Activated T-cell treated with anti-CD3 and anti-CD28 coated beads for 48 hours (primary cell): ENCODE results near the gene LHPP.

Experiments
- DNase-seq: peaks from one replicate; pipeline ENCODE4 v3.0.0-alpha.2; 2020; ENCODE audit warnings: low read depth

LHPP gene

GRCh38 chr10:124448696-124449169 is 12.9 kb upstream of the LHPP start:
- no peak for DNase-seq

DNA sequence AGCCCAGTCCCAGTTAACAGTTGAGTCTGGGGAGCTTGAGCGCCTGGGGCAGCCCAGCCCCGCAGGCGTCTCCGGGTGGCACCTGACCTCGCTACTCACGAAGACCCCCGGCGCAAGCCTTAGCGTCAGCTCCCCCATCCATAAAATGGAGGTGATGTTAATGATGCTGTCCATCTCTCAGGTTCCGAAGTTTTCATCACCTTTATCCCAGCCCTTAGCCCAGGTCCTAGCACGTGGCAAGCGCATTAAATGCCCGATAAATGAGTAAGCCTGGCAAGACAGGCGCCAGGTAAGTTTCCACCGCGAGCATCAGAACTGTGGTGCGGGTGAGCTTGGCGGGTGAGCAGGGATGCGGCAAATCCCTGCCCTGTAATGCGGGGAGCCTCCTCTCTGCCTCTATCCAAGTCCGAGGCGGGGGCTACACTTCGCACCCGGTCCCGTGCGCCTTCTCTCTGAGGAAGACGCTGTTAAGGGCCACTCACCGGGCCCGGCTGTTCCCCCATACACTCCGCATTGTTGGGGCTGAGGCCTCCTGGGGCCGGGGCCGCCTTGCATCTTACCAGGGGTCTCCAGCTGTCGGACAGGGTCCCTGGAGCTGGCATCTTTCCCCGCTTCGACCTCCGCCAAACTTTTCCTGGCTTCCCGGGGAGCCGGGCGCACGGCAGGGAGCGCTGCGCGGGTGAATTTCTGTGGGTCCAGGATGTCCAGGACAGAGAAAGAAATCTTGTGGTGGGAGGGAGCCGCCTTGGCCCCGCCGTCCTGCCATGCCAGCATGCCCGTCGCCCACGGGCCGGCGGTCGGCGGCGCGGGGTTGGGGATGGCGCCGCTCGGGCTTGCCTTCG is 12.2 kb upstream of the LHPP start:
- no peak for DNase-seq

DNA sequence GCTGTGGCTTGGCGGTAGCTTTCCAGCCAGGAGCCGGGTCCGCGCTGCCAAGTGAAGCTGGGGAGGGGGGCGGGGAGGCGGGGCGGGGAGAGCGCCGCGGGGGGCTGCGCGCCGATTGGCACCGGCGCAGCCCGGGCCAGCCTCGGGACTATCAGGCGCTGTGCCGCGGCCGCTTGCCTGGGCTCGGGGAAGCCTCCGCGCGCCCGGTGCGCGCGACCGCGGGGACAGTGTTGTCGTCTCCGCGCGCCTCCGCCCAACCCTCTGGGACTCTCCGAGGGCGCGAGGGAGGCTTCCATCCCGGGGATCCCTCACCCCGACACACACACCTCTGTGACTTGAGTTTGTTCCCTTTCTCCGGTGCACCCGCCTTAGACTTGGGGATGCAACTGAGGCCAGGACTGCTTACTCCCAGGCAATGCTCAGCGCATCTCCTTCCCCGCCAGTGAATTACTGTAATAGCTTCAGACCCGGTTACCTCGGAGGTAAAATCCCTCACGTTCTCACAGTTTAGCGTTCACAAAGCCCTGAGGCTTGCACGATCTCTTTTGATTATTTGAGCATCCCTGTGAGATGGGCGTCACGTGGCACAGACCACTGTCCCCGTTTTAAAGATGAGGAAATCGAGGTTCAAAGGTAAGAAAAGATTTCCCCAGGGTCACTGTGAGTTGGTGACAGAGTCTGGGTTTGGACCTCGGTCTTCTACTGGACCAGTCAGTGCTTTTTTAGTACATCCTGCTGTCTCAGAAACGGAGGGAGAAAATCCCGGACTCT is 11.4 kb upstream of the LHPP start, which contains the start of gene NKX1-2:
Gene NKX1-2, minus strand, starts transcription at position 24 of the 771 bp plus-strand sequence. CDS start 92 bp downstream, outside the sequence.
- DNase-seq, result no peak

DNA sequence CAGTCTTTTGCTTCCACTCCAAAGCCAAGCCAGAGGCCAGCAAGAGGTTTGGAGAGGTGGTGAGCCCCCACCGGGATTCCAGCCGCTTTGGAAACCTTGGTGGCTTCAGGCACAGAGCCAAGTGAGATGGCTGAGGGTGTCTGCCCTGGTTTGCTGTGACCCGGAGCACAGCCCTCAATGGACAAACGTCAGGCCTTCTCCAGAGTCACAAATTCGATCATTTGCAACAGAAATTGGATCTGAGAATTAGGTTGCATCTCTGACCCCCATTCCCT is 10.9 kb upstream of the LHPP start:
- no peak for DNase-seq

DNA sequence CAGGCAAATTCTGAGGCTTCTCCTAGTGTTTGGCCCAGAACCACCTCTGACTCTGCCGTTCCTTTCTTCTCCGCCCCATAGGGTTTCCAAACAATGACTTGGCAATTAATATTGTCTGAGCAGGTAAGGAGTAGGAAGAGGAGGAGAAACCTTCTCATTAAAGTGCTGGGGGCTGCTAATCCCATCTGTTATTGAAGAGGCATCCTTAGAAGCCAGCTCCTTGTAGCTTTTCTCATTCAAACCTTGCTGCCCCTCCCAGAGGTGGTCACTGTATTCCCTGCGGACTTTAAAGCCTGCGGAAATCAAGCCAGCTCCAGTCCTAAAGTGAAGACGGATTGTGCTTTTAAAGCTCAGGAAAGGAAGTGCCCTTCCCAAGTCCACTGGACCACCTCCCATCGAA is 10.3 kb upstream of the LHPP start:
- DNase-seq, result no peak

GRCh38 chr10:124453960-124454610 is 7.5 kb upstream of the LHPP start:
- no peak for DNase-seq

GRCh38 chr10:124455441-124455840 is 6.2 kb upstream of the LHPP start:
- no peak for DNase-seq

DNA sequence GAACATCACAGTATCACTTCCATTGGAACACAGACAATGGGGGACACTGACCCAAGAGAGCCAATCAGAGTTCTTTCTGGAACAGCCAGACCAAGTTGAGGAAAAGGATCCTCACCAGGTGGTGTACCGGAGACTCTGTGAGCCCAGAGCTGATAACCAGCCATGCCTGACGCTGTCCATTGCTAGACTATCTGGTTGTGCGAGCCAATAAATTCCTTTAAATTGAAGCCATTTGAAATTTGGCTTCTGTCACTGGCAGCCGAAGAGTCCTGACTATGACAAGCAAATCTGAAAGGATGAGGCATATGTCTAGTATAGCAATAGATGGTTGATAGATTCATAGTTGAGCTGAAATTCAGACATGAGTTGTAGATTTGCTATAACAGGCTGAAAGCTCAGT is 3.1 kb upstream of the LHPP start:
- DNase-seq, result no peak

- DNase-seq, result no peak
These were observed 2.7 kb upstream of the LHPP start for GRCh38 chr10:124458889-124459288.

DNA sequence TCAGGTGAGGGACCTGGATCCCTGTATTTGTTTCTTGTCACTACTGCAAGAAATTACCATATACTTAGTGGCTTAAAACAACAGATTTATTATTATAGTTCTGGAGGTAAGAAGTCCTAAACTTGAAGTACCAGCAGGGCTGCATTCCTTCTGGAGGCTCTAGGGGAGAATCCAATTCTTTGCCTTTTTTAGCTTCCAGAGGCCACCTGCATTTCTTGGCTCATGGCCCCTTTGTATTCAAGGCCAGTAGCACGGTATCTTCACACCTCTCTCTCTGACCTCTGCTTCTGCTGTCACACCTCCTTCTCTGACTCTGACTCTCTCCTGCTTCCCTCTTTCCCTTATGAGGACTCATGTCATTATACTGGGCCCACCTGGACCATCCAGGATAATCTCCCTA is 2.2 kb upstream of the LHPP start:
- no peak for DNase-seq

- no peak for DNase-seq
These were observed 1.5 kb upstream of the LHPP start for GRCh38 chr10:124460144-124460543.

DNA sequence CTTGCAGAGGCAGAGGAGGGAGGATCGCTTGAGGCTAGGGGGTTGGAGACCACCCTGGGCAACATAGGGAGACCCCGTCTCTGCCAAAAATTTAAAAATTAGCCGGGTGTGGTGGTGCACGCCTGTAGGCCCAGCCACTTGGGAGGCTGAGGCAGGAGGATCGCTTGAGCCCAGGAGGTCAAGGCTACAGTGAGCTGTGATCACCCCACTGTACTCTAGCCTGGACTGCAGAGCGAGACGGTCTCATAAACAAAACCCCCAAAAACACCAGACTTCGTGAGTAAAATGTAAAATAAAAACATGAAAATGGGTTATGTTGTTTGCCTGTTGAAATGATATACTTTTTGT is 699 bp downstream of the LHPP start:
- DNase-seq, result no peak

- no peak for DNase-seq
These were observed 2.7 kb downstream of the LHPP start for GRCh38 chr10:124464028-124464965.

- DNase-seq, result no peak
These were observed 3.6 kb downstream of the LHPP start for GRCh38 chr10:124465003-124465776.

DNA sequence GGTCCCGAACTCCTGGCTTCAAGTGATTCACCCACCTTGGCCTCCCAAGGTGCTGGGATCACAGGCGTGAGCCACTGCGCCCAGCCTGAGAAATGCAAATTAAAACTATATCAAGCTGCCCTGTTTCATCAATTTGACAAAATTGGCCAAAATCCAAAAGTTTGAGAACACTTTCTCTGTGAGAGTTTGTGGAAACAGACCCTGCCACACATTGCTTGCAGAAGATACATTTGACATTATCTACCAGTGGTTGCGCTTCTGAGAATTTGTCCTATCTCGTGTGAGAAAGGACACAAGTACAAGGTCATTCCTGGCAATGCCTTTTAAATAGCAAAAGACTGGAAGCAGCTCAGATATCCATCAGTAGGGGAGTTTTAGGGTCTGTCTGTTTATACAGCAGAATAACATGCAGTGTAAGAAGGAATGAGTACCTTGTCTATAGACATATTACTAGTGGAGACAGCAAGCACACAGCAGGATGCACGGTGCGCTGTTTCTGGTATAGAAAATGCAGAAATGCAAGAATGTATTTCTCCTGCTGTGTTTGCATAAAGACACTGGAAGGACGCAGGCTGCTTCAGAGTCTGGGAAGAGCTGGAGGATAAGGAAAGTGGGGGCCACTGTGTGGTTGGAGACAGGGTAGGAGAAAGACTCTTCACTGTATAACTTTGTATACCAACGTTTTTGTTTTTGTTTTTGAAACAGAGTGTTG is 4.3 kb downstream of the LHPP start:
- DNase-seq, result no peak

GRCh38 chr10:124467165-124467564 is 5.5 kb downstream of the LHPP start:
- DNase-seq, result no peak

GRCh38 chr10:124468624-124469023 is 7.0 kb downstream of the LHPP start:
- no peak for DNase-seq

DNA sequence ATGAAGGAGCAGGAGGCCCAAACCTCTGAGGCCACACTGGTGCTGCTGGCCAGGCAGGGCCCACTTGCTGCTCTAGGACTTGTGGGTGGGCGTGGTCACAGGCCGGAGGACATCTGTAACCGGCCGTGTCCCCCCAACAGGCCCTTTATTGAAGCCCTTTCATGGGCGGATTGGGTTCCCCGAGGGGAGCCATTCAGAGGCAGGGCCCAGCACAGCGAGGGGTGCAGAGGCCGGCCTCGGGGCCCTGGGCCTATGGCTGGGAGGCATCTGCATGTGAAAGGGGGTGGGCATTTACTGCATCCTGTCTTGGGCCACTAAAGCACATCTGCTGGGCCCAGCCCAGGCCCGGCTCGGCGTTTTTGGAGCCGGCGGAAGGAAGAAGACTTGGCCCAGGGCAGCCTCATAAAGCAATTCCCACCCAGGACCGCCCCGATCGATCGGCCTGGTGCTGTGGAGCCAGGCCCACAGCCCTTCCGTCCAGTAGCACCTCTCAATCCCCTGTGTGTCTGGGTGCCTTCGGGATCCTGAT is 8.4 kb downstream of the LHPP start:
- DNase-seq, result no peak

DNA sequence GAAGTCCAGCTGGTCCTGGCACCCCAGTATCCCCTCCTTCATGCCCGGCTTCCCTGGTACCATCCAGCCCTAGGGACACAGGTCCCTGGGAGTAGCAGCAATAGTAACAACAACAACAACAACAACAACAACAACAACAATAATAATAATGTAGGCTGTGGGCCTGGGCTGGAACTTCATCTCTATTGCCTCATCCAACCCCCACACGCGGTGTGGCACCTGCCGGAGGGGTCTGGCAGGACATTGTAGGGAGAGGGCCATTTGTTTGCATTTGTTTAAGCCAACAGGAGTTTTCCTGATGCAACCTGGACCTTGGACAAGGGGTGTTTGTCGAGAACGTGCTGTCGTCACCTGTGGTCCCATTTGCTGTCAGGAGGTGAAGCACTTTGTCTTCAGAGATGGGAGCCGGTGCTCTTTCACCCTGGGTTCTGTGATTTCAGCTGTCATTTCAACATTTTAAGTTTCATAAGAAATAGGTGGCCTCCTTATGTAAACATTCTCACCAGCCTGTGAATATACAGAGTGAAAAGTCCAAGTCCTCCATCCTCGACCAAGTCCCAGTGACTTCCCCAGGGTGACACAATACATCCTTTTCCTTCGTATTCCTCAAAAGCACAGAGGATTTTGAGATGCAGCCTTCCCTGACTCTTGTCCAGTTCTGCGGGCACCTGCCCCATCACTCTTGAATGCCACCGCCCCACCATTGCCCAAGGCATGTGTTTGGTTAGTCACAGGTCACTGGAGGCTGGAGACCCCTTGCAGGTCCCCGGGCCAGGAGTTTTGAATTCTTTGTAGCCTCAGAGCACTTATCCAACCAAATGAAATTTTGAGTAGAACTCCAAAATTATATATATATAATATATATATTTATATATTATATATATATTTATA is 9.2 kb downstream of the LHPP start:
- DNase-seq, result no peak
